Right forelimb (tissue), 1 donor: Measurements from ENCODE around the gene TDRD15.
"Not testable (repeated sequence)": the region's sequence is repeated elsewhere in the genome, so short reads cannot be mapped to it uniquely, and the experiment has no call there.

Source experiments
- DNase-seq: peaks from one replicate; pipeline ENCODE4 v3.0.0-alpha.2; 2018

TDRD15 gene

DNA sequence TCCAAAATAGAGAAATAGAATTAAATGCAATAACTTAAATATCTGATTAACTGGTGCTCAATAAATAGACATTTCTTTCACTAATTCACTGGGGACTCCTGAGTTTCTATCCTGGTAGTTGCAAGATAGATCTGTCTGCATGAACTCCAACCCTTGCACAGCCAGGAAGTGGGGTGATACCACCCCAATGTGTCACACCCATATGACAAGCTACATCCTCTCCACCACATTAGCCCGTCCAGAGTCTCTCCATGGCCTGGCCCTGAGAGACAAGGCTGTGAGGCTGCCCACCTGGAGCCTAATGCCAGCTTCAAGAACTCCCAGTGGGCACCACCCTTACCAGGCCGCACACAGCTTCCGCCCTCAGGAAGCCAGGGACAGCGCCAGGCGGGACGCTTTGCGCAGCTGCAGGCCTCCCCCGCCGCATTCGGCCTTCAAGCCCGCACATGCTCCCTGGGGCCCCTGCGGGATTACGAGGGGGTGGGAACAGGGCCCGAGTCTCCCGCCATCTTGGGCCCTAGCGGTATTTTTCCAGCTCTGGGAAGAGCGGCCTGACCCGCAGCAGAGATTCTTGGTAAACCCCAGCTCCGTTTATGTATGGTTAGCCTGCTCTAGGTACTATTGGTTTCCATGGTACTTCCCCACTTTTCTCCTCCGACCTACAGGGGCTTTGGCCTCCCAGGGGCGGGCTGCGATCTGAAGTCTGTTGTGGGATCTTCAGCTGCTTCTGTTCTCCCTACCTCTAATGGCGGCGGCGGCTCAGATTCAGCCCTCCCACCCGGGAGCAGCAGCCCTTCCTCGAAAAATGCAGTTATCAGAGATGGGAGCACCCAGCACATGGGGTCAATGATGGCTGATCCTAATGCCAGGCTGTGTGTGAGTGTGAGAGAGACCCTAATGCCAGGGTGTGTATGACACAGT, at the start of gene TDRD15:
TDRD15 (plus strand) TSS at position 496 of the 921 bp plus-strand sequence. CDS start 13,500 bp downstream, outside the sequence.
- DNase-seq = no peak

- DNase-seq = no peak
These were observed 45.5 kb upstream of the TDRD15 start for GRCh38 chr2:21078296-21078695.

- DNase-seq = no peak
These were observed 40.3 kb upstream of the TDRD15 start for GRCh38 chr2:21083482-21083881.

DNA sequence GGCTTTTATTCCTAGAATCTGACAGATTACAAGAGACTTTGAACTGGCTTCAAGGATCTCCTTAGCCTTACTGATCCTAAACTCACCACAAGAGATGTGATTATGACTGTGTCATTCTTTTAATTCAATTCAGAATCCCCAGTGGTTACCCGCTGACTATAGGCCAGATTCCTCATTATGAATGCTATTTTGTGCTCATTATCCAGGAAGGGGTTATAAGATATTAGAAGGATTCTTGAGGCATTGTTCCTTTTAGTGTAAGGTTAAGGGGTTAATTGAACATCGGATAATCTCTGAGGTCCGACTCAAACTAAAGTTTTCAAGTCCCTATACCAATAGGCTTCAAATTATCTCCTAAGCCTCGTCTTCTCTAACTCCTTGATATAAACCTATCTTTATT, 39.4 kb upstream of the TDRD15 start:
- no peak for DNase-seq

DNA sequence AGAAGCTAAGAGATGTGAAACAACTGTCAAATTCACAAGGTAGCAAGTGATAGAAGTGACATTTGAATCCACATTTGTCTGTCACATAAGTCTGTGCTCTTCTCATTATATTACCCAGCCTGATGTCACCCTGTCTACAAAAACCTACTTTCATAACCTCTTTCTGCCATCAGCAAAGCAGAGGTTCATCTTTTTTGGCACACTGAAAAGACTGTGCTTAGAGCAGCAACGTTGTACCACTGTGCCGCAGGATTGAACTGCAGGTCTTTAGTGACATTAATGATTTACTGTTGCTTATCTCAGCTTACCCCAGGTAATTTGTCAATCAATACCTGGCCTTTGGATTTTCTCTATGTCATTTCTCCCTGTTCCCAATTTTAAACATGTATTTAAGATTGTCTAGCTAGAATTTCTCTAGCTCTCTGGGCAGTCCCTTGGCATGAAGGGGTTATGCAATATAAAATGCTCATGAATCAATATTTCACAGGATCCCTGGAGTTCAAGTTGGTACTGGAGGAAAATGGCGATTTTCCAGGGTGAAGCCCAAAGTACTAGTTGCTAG, 31.4 kb upstream of the TDRD15 start:
- no peak for DNase-seq

DNA sequence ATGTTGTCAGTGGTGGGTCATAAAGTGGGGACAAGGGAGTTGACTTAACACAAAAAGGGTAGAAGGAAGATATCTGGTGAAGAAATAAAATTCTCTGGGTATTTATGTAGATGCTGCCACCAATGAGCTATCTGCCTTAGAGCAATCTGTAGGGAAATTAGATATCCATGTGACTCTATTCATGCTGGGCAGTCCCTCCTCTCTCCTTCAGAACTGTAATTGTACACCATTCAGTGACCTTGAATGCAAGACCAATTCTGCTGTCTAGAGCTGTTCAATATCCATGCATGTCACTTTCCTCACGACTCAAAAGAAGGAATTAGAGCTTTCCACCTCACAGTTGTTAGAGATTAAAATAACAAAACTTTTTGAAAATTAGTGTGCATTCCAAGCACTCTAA, 28.6 kb upstream of the TDRD15 start:
- DNase-seq = no peak

GRCh38 chr2:21095714-21096113, 28.1 kb upstream of the TDRD15 start:
- DNase-seq = no peak

DNA sequence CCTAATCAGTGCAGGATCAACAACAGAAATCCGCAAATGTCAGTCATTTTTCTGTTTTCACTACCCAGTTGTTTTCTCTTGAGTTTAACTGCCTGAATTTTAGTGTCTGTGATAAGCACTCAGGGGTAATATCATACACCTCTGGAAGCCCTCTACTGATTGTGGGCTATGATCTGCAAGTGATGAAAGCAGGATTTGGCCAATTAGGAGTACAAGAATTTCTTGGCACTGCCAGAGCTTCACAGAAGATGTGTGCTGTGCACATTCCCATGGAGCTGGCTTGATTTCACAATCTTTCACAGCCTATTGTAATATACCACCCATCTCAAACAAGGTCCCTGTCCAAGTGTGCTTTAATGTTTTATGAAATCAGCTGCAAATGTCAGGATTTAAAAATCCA, 27.3 kb upstream of the TDRD15 start:
- no peak for DNase-seq

- no peak for DNase-seq
These were observed 26.4 kb upstream of the TDRD15 start for GRCh38 chr2:21097331-21097730.

GRCh38 chr2:21098294-21098693, 25.5 kb upstream of the TDRD15 start:
- no peak for DNase-seq

DNA sequence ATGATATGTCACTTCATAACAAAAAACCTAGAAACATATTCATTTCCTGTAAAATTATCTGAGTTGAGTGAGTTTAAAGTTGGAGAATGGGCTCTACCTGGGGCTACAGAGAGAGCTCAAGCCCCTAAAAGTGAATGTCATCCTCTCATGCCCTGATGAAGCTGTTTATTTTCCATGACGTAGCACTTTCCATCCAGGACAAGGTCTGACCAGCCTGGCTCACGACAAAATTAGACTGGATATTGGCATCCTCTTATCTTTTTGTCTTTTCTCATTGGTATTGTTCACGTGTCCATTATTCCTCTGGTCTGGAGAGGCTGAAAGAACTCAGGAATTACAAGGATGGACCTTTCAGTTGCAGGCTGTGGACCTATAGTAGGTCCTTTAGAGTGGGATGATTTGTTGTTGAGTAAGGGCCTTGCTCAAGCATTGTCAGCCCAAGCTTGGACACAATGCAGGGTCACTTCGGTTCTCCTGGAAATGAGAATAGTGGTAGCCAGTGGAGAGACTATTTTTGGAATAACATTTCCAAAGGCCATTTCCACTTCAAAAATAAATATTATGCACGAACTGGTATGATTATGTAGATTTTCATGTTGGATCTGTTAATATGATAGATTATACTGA, 24.4 kb upstream of the TDRD15 start:
- DNase-seq = no peak

DNA sequence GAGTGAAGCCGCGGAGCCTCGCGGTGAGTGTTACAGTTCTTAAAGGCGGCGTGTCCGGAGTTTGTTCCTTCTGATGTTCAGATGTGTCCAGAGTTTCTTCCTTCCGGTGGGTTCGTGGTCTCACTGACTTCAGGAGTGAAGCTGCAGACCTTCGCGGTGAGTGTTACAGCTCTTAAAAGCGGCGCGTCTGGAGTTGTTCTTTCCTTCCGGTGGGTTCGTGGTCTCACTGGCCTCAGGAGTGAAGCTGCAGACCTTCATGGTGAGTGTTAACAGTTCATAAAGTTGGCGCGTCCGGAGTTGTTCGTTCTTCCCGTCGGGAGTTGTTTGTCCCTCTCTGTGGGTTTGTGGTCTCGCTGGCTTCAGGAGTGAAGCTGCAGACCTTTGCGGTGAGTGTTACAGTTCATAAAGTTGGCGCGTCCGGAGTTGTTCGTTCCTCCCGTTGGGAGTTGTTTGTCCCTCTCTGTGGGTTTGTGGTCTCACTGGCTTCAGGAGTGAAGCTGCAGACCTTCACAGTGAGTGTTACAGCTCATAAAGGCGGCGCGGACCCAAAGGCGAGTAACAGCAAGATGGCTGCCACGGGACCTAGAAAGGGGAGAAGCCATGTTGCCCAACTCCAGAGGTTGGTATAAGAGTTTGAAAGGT, 22.1 kb upstream of the TDRD15 start:
- DNase-seq = not testable (repeated sequence)

DNA sequence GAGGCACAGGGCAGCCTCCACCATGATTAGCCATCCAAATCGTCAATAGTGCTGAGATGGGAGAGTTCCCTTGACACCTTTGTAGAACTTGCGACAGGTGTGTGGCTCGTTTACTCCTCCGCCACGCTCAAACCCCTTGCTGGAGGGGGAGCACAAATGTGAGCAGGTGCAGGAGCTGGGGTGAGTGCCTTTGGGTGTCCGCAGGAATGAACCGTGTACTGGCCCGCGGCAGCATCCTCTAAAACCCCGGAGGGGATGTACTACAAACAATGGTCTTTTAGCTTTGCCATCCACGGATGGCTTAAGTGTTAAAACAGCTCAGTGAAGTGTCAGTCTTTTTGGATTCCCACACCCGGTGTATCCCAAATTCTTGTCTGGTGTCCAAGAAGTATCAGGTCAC, 21.4 kb upstream of the TDRD15 start:
- no peak for DNase-seq

DNA sequence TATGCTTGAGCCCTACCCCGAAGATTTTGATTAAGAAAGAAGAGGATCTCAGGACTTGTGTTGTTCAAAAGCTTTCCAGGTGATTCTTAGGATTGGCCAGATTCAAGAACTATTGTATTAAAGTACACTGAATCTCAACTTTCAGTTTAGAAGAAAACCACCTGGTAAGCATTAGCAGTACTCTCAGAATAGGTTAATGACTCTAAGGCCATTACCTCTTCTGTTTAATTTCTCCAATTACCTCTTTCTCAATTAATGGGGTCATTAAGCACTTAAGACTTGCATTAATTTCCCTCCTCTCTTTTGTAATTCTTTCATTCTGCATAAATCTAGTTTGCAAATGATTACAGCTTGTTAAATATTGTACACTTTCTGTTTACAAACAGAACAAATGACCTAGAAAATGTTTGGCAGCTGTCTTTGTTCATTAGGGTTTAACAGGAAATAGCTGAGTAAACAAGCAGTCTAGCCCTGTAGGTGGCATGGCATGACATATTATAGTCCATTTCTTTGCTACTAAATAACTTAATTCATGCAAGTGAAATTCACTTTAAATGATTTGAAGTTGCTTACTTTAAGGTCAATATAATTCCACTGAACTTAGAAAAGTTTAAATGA, 20.4 kb upstream of the TDRD15 start:
- DNase-seq = no peak

GRCh38 chr2:21104030-21104660, 19.6 kb upstream of the TDRD15 start:
- DNase-seq = no peak

DNA sequence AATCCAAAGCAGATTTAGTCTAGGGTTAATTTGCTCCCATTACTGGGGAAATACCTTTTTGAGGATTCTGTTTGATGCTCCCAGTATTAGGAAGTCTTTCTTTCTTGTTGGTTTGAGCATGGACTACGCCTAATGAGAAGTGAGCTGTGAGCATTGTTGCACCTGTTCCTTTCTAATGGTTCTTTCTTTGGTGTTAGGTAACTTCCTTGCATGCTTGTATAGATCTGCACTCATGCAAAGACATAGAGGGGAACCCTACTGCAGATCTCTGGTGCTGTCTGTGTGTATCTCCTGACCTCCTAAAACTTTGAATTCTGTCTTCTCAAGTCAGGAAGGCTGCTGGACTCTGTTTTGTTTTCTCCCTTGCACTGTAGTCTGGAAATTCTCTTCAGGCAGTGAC, 12.8 kb upstream of the TDRD15 start:
- DNase-seq = no peak

GRCh38 chr2:21117688-21118087, 6.1 kb upstream of the TDRD15 start:
- DNase-seq = no peak

GRCh38 chr2:21118302-21118920, 5.4 kb upstream of the TDRD15 start:
- no peak for DNase-seq

GRCh38 chr2:21131861-21132260, 8.1 kb downstream of the TDRD15 start:
- DNase-seq = no peak

DNA sequence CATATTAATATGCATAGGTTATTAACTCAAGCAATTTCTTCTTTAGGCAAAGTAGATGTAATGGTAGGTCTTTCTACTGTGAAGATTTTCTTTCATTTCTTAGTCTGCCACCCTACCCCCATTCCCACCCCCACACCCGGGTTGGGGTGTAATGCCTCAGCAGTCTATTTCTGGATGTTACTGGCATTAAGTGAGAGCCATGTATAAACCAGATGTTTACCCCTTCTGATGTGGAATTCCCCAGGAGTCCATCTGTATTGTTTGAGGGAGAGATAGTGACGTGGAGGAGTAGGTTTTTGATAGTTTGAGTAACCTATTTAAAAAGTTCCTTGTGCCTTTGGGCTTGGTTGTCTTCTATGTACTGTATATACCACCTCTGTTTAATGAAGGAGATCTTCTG, 11.8 kb downstream of the TDRD15 start:
- DNase-seq = no peak

DNA sequence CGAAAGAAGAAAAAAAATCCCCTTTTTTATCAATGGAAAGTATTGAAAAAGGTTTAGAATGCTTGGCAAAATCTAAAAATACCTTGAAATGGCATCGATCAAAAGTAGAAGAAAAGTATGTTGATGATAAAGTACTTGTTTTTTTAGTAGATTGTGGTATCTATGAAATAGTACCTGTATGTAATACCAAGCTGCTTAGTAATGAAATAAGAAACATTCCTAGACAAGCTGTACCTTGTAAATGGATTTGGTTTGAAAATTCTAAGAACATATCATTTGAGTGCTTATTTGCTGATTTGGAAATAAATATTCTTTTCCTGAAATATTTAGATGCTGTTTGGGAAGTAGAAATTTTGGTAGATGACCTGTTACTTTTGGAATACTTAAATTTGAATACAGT, 18.4 kb downstream of the TDRD15 start:
- no peak for DNase-seq

DNA sequence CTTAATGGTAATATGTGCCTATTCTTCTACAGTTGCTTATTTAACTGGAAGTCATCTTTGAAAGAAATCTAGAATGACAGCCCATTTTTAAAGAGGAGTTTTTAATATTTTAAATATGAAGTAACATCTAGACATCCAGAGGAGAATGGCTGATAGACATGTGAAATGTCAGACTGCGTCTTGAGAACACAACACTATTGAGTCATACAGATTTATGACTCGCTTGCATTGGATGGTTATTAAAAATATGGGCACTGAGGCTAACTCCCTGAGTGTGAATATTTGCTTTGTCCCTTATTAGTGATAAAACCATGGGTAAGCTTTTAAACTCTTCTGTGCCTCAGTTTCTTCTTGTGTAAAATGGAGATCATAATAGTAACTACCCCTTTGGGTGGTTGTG, 22.9 kb downstream of the TDRD15 start:
- DNase-seq = no peak
